Cardiac muscle cell (in vitro differentiated cells and primary cell): ENCODE results near the gene COMTD1. TPM values are rescaled to one million over a fixed set of nuclear protein-coding genes. Genes with fewer than 3 reads are reported as not detected.

Experiments
- DNase-seq, 2 donors: peaks; one replicate each; pipeline versions ENCODE4 v3.0.0 to v3.0.0-alpha.2; 2010 to 2017; ENCODE audit warnings: low read depth in 1 of 2, low spot score in 1 of 2
- H3K27ac ChIP-seq: fragments of 200-600 bp; sonication (generic); 2 replicates; pipeline ENCODE4 v1.5.1; 2016
- H3K27me3 ChIP-seq: fragments of 200-600 bp; sonication (generic); 2 replicates; pipeline ENCODE4 v1.6.0; 2016; ENCODE audit warnings: control low read depth
- H3K36me3 ChIP-seq: fragments of 200-600 bp; sonication (generic); 2 replicates; pipeline ENCODE4 v1.5.1; 2016; ENCODE audit warnings: control low read depth
- H3K4me1 ChIP-seq: fragments of 200-600 bp; sonication (generic); 2 replicates; pipeline ENCODE4 v1.8.1; 2017; ENCODE audit warnings: low read depth, mild to moderate bottlenecking, mixed run types
- H3K4me3 ChIP-seq: fragments of 200-600 bp; sonication (generic); 2 replicates; pipeline ENCODE4 v1.5.1; 2016; ENCODE audit warnings: mild to moderate bottlenecking
- H3K9me3 ChIP-seq: fragments of 200-600 bp; sonication (generic); 2 replicates; pipeline ENCODE4 v1.5.1; 2017; ENCODE audit warnings: low read depth, mild to moderate bottlenecking, control low read depth
- CTCF ChIP-seq: IDR thresholded peaks from 2 replicates; pipeline ENCODE4 v1.5.1; 2012; ENCODE audit warnings: low read depth, mild to moderate bottlenecking, low read length
- polyA plus RNA-seq: library from polyadenylated mRNA; unstranded; fragments of >200 nt; fragmentation: Nextera tagmentation; extraction: Ambion mirVana; gene quantifications from 2 replicates; pipeline ENCODE4 v1.2.1, GENCODE V29; 2016
- total RNA-seq: library from RNA; depleted of rRNA; stranded (reverse); fragments of >200 nt; gene quantifications from 2 replicates; pipeline ENCODE4 v1.2.3, GENCODE V29; 2016

The COMTD1 gene
- total and polyA plus RNA-seq, 2 experiments from 2014 or later, result 42.0 to 66.1 TPM

- H3K9me3 ChIP-seq, result no peaks in the 10 kb centered on the region
- peak; percentile 93 for TF ChIP-seq CTCF
- H3K4me1 ChIP-seq, result peaks cover 11% of the 10 kb centered on the region
Observed at GRCh38 chr10:75230600-75231038, 5.1 kb downstream of the COMTD1 start.

GRCh38 chr10:75229971-75230370, 5.8 kb downstream of the COMTD1 start:
- no peak for TF ChIP-seq CTCF
- Histone ChIP-seq H3K27me3 (no peaks in the 10 kb centered on the region), H3K9me3 (no peaks in the 10 kb centered on the region), H3K4me3 (no peak overlapping the region), H3K4me1 (peaks cover 17% of the 10 kb centered on the region), H3K27ac (peak overlapping the region; percentile 10), H3K36me3 (peaks cover 29% of the 10 kb centered on the region)
- DNase-seq, result peak in 1 of 2 donors; percentile 58

More at GRCh38 chr10:75230600-75231038, 5.1 kb downstream of the COMTD1 start:
- Histone ChIP-seq H3K27ac (no peak overlapping the region), H3K36me3 (peaks cover 24% of the 10 kb centered on the region), H3K27me3 (no peaks in the 10 kb centered on the region), H3K4me3 (no peak overlapping the region)
- DNase-seq, result peak; percentile 89 to 92

- Histone ChIP-seq H3K4me3 (no peak overlapping the region), H3K9me3 (no peaks in the 10 kb centered on the region), H3K27me3 (no peaks in the 10 kb centered on the region), H3K4me1 (peaks cover 28% of the 10 kb centered on the region), H3K27ac (peak overlapping the region; percentile 100), H3K36me3 (peaks cover 33% of the 10 kb centered on the region)
- DNase-seq, result no peak
- no peak for TF ChIP-seq CTCF
Observed at GRCh38 chr10:75228834-75229233, 6.9 kb downstream of the COMTD1 start.

- Histone ChIP-seq H3K27ac (peak overlapping the region; percentile 100), H3K27me3 (no peaks in the 10 kb centered on the region), H3K4me3 (no peak overlapping the region), H3K9me3 (no peaks in the 10 kb centered on the region), H3K4me1 (peaks cover 32% of the 10 kb centered on the region), H3K36me3 (peaks cover 36% of the 10 kb centered on the region)
- TF ChIP-seq CTCF, result no peak
- no peak for DNase-seq
Observed at GRCh38 chr10:75228278-75228677, 7.5 kb downstream of the COMTD1 start.

GRCh38 chr10:75226656-75227055, 9.1 kb downstream of the COMTD1 start:
- peak overlapping the region; percentile 100 for H3K27ac ChIP-seq
- no peak overlapping the region for H3K4me3 ChIP-seq
- no peaks in the 10 kb centered on the region for H3K27me3 ChIP-seq
- H3K9me3 ChIP-seq, result no peaks in the 10 kb centered on the region
- no peak for TF ChIP-seq CTCF
- H3K36me3 ChIP-seq, result peaks cover 45% of the 10 kb centered on the region
- H3K4me1 ChIP-seq, result peaks cover 35% of the 10 kb centered on the region
- no peak for DNase-seq

GRCh38 chr10:75226095-75226494, 9.7 kb downstream of the COMTD1 start:
- no peak overlapping the region for H3K4me3 ChIP-seq
- DNase-seq, result no peak
- peak overlapping the region; percentile 100 for H3K27ac ChIP-seq
- H3K27me3 ChIP-seq, result no peaks in the 10 kb centered on the region
- H3K36me3 ChIP-seq, result peaks cover 43% of the 10 kb centered on the region
- TF ChIP-seq CTCF, result no peak
- peaks cover 35% of the 10 kb centered on the region for H3K4me1 ChIP-seq
- no peaks in the 10 kb centered on the region for H3K9me3 ChIP-seq
